ENCODE data around the gene SULT4A1.
"Not testable (repeated sequence)": the region's sequence is repeated elsewhere in the genome, so short reads cannot be mapped to it uniquely, and the experiment has no call there.

The SULT4A1 gene

GRCh38 chr22:43878079-43878795, 15.9 kb upstream of the SULT4A1 start:
- no peak for DNase-seq
- intact Hi-C loops (cut with DNase I; ENCODE audit: low total_unique reads) = no loop called here
- Histone ChIP-seq H3K4me1 (no peaks in the 10 kb centered on the region), H3K9me3 (no peaks in the 10 kb centered on the region), H3K4me3 (no peak overlapping the region), H3K27ac (no peak overlapping the region), H3K36me3 (no peaks in the 10 kb centered on the region), H3K27me3 (peaks cover 0 to 56% of the 10 kb centered on the region in 2 donors)
- no peak for TF ChIP-seq CTCF (IDR thresholded peaks at IDR 0.05)

GRCh38 chr22:43876866-43877509, 14.7 kb upstream of the SULT4A1 start:
- TF ChIP-seq CTCF (IDR thresholded peaks at IDR 0.05) = no peak
- no peak overlapping the region for H3K27ac ChIP-seq
- no peaks in the 10 kb centered on the region for H3K36me3 ChIP-seq
- no peaks in the 10 kb centered on the region for H3K9me3 ChIP-seq
- intact Hi-C loops (cut with DNase I; ENCODE audit: low total_unique reads) = no loop called here
- no peak overlapping the region for H3K4me3 ChIP-seq
- DNase-seq = no peak
- H3K4me1 ChIP-seq = no peaks in the 10 kb centered on the region
- H3K27me3 ChIP-seq = peaks cover 0 to 56% of the 10 kb centered on the region in 2 donors

GRCh38 chr22:43869799-43870198, 7.5 kb upstream of the SULT4A1 start:
- no peak for TF ChIP-seq CTCF (IDR thresholded peaks at IDR 0.05)
- no peaks in the 10 kb centered on the region for H3K9me3 ChIP-seq

GRCh38 chr22:43869001-43869400, 6.7 kb upstream of the SULT4A1 start:
- H3K36me3 ChIP-seq; H3K4me1 ChIP-seq; H3K9me3 ChIP-seq; H3K27ac ChIP-seq; H3K4me3 ChIP-seq; DNase-seq; intact Hi-C loops (cut with DNase I; ENCODE audit: low total_unique reads): not testable (repeated sequence)
- peaks cover 0 to 11% of the 10 kb centered on the region in 2 donors for H3K27me3 ChIP-seq

More at GRCh38 chr22:43869799-43870198, 7.5 kb upstream of the SULT4A1 start:
- no peaks in the 10 kb centered on the region for H3K4me1 ChIP-seq
- no peak overlapping the region for H3K4me3 ChIP-seq
- peaks cover 0 to 9% of the 10 kb centered on the region in 2 donors for H3K27me3 ChIP-seq
- intact Hi-C loops (cut with DNase I; ENCODE audit: low total_unique reads) = no loop called here
- DNase-seq = no peak
- no peak overlapping the region for H3K27ac ChIP-seq
- no peaks in the 10 kb centered on the region for H3K36me3 ChIP-seq

- peak in 1 of 2 donors; percentile 33 for DNase-seq
- Histone ChIP-seq H3K27me3 (peaks cover 0 to 17% of the 10 kb centered on the region in 2 donors), H3K27ac (no peak overlapping the region), H3K4me1 (no peaks in the 10 kb centered on the region), H3K4me3 (no peak overlapping the region), H3K36me3 (no peaks in the 10 kb centered on the region), H3K9me3 (no peaks in the 10 kb centered on the region)
- TF ChIP-seq CTCF (IDR thresholded peaks at IDR 0.05) = no peak
- intact Hi-C loops (cut with DNase I; ENCODE audit: low total_unique reads) = no loop called here
Measured at GRCh38 chr22:43867839-43868635, 5.7 kb upstream of the SULT4A1 start.

GRCh38 chr22:43862882-43863202, 529 bp upstream of the SULT4A1 start:
- Histone ChIP-seq H3K36me3 (no peaks in the 10 kb centered on the region), H3K4me1 (peaks cover 0 to 9% (median 2%) of the 10 kb centered on the region in 4 donors), H3K27ac (no peak overlapping the region), H3K9me3 (no peaks in the 10 kb centered on the region), H3K4me3 (no peak overlapping the region), H3K27me3 (peaks cover 0 to 62% of the 10 kb centered on the region in 2 donors)
- intact Hi-C loops (cut with DNase I; ENCODE audit: low total_unique reads) = no loop called here
- no peak for TF ChIP-seq CTCF (IDR thresholded peaks at IDR 0.05)
- no peak for DNase-seq
